Activated naive CD8-positive, alpha-beta T cell treated with anti-CD3 and anti-CD28 coated beads, Interleukin-2, amount 10 ng/mL, durations not matched to agents 7 days and 5 days (primary cell): ENCODE results near the gene PRPSAP2. TPM values are rescaled to one million over a fixed set of nuclear protein-coding genes. Genes with fewer than 3 reads are reported as not detected.
"Not testable (repeated sequence)": the region's sequence is repeated elsewhere in the genome, so short reads cannot be mapped to it uniquely, and the experiment has no call there.

Source experiments
- ATAC-seq: fragments of 150-1000 bp; cut with Tn5 transposase; one replicate; pipeline ENCODE4 v1.10.0; 2021; ENCODE audit warnings: low read depth, moderate library complexity
- POLR2A ChIA-PET: fragments of 350-600 bp; sonication (Branson Sonifier 250); formaldehyde crosslinking; loops from one replicate; lab custom pipeline; 2021; ENCODE audit warnings: antibody characterized with exemption; lab: Charles Lee
- DNase-seq: peaks from one replicate; pipeline ENCODE4 v3.0.0; 2021
- H3K27ac Mint-ChIP-seq: one replicate; pipeline ENCODE4 v1.8.0; 2022; ENCODE audit warnings: mild to moderate bottlenecking, mixed read lengths
- H3K27me3 Mint-ChIP-seq: one replicate; pipeline ENCODE4 v1.8.0; 2022; ENCODE audit warnings: mild to moderate bottlenecking, moderate library complexity, mixed read lengths
- H3K36me3 Mint-ChIP-seq: one replicate; pipeline ENCODE4 v1.8.0; 2021; ENCODE audit warnings: mild to moderate bottlenecking, mixed read lengths
- H3K4me1 Mint-ChIP-seq: one replicate; pipeline ENCODE4 v1.8.0; 2021; ENCODE audit warnings: mixed read lengths
- H3K4me3 Mint-ChIP-seq: one replicate; pipeline ENCODE4 v1.8.0; 2022; ENCODE audit warnings: mild to moderate bottlenecking, moderate library complexity, mixed read lengths
- H3K9me3 Mint-ChIP-seq: one replicate; pipeline ENCODE4 v1.8.0; 2021; ENCODE audit warnings: mixed read lengths
- total RNA-seq, 2 experiments: library from RNA; stranded (reverse); gene quantifications; one replicate each; pipeline ENCODE4 v1.2.3, GENCODE V29; 2021

PRPSAP2 gene
- total RNA-seq, 2 experiments from 2014 or later = 51.6 to 63.4 TPM

DNA sequence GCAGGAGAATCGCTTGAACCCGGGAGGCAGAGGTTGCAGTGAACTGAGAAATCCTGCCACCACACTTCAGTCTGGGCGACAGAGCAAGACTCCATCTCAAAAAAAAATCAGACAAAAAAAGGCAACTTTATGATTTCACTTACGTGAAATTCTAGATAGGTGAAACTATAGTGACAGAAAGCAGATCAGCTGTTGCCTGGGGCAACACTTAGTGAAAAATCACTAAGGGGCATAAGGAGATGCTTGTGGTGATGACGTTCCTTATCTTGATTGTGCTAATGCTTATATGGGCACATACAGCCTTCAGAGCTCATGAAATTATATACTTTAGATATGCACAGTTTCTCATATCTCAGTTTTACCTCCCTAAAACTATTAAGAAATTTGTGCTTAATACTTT lies 52.4 kb downstream of the PRPSAP2 start:
- Mint-ChIP-seq H3K4me3 (no peak overlapping the region), H3K27ac (no peak overlapping the region), H3K4me1 (peaks cover 2% of the 10 kb centered on the region), H3K36me3 (peaks cover 39% of the 10 kb centered on the region), H3K27me3 (no peaks in the 10 kb centered on the region), H3K9me3 (no peaks in the 10 kb centered on the region)
- DNase-seq = no peak
- ATAC-seq = no peak
- POLR2A ChIA-PET = no interaction called here

DNA sequence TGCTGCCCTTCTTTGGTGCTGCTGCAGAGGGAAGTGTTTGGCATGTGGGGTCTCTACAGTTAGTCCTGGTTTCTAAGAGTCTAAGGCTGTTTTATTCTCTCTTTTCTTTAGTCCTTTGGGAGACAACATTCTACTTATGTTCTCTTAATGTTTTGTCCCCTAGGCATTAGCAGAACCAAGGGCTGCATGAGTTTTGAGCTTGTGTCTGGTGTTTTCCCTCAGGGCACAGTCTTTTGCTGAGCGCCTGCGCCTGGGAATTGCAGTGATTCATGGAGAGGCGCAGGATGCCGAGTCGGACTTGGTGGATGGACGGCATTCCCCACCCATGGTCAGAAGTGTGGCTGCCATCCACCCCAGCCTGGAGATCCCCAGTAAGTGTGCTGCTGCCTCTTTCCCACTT lies 53.0 kb downstream of the PRPSAP2 start:
- no peak for DNase-seq
- peaks cover 2% of the 10 kb centered on the region for H3K4me1 Mint-ChIP-seq
- no peak for ATAC-seq

DNA sequence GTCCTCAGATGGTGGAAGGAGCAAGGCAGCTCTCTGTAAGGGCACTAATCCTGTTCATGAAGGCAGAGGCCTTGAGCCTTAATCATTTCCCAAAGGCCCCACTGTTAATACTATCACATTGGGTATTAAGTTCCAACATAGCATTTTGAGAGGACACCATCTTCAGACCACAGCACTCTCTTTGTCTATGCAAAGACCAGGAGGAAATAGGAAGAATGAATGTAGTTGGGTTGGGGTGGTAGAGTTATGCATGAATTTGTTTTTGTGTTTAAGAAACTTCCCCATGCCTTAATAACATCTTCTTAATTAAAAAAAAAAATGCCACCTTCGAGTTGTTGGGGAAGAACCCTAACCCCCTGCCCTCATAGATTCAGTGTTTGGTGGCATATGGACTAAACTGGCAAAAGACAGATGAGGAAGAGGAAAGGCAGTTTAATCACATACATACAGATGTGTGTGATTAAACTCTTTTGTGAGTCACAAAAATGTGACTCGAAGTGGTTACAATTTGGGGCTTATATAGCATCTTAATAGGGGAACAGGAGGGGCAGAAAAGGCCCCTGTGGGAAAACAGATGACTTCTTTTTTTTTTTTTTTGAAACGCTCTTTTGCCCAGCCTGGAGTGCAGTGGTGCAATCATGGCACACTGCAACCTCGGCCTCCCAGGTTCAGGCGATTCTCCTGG lies 59.0 kb downstream of the PRPSAP2 start:
- Mint-ChIP-seq H3K4me3 (no peak overlapping the region), H3K4me1 (peaks cover 20% of the 10 kb centered on the region), H3K36me3 (peaks cover 47% of the 10 kb centered on the region), H3K27ac (no peak overlapping the region), H3K9me3 (no peaks in the 10 kb centered on the region), H3K27me3 (no peaks in the 10 kb centered on the region)
- DNase-seq (no peak), ATAC-seq (no peak)
- POLR2A ChIA-PET = no interaction called here

More for the DNA sequence above, 53.0 kb downstream of the PRPSAP2 start:
- H3K4me3 Mint-ChIP-seq = no peak overlapping the region
- POLR2A ChIA-PET = no interaction called here
- peaks cover 43% of the 10 kb centered on the region for H3K36me3 Mint-ChIP-seq
- H3K9me3 Mint-ChIP-seq = no peaks in the 10 kb centered on the region
- H3K27ac Mint-ChIP-seq = no peak overlapping the region
- no peaks in the 10 kb centered on the region for H3K27me3 Mint-ChIP-seq

DNA sequence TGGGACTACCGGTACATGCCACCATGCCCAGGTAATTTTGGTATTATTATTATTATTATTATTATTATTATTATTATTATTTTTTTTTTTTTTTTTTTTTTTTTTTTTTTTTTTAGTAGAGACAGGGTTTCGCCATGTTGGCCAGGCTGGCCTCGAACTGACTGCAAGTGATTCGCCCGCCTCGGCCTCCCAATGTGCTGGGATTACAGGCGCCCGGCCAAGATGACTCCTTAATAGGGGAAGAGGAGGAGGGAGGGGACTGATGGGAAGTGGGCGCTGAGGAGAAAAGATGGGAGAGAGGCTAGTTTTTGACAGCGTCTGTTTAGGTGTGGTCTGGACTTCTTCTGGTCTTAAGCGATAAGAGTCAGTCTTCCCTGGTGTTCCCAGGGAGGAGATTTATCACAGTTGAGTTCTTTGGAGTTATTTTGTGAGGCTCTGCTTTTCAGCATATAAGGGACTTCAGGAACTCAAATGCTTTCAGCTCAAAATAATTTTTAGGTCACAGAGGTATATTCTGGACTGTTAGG lies 59.6 kb downstream of the PRPSAP2 start:
- H3K36me3 Mint-ChIP-seq = peaks cover 47% of the 10 kb centered on the region
- POLR2A ChIA-PET = no interaction called here
- no peak overlapping the region for H3K4me3 Mint-ChIP-seq
- H3K27ac Mint-ChIP-seq = no peak overlapping the region
- DNase-seq (no peak), ATAC-seq (no peak)
- H3K4me1 Mint-ChIP-seq = peaks cover 24% of the 10 kb centered on the region
- no peaks in the 10 kb centered on the region for H3K27me3 Mint-ChIP-seq
- no peaks in the 10 kb centered on the region for H3K9me3 Mint-ChIP-seq

DNA sequence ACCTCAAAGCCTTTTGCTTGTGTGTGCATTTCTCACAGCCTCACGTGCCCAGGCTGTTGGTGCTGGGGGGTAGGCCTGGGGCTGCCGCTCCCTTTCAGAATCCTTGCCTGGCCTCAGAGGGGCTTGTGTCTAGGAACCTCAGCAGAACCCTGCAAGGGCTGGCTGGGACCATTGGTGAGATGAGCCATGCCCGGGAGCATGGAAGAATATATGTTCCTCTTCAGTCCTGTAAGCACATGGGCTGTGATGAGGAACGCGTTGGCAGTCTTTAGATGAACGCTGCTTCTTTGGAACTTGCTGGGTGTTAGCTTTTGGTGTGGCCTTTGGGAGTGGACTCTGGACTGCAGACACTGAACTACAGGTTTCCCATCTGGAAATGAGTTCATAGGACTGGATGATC lies 62.0 kb downstream of the PRPSAP2 start:
- H3K27ac Mint-ChIP-seq = peak overlapping the region; percentile 70
- no peak for DNase-seq
- POLR2A ChIA-PET = no interaction called here
- H3K4me3 Mint-ChIP-seq = no peak overlapping the region
- peaks cover 42% of the 10 kb centered on the region for H3K36me3 Mint-ChIP-seq
- peaks cover 32% of the 10 kb centered on the region for H3K4me1 Mint-ChIP-seq
- no peaks in the 10 kb centered on the region for H3K27me3 Mint-ChIP-seq
- peak; percentile 14 for ATAC-seq
- H3K9me3 Mint-ChIP-seq = no peaks in the 10 kb centered on the region

DNA sequence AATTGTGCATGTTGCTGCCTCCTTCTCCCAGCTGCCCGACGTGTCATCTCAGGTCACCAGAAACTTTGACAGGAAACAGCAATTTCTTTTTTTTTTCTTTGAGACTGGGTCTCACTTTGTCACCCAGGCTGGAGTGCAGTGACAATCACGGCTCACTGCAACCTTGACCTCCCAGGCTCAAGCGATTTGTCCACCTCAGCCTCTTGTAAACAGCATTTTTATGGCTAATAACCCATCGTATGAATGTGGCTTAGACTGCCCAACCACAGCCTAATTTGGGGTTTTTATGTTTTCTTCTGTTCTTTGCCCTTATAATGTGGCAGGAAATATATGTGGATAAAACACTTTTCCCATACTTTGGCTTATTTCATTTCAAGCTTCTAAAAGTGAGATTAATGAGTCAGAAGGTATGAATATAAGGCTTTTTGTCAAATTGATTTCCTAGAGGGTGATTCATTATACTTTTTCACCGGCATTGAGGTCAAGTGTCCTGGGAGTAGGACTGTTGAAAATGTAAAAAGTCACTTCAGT lies 63.0 kb downstream of the PRPSAP2 start:
- Mint-ChIP-seq H3K36me3 (peaks cover 41% of the 10 kb centered on the region), H3K27me3 (no peaks in the 10 kb centered on the region), H3K27ac (peak overlapping the region; percentile 67), H3K4me3 (peak overlapping the region; percentile 32), H3K4me1 (peaks cover 40% of the 10 kb centered on the region), H3K9me3 (no peaks in the 10 kb centered on the region)
- DNase-seq = no peak
- POLR2A ChIA-PET = no interaction called here
- peak; percentile 47 for ATAC-seq

DNA sequence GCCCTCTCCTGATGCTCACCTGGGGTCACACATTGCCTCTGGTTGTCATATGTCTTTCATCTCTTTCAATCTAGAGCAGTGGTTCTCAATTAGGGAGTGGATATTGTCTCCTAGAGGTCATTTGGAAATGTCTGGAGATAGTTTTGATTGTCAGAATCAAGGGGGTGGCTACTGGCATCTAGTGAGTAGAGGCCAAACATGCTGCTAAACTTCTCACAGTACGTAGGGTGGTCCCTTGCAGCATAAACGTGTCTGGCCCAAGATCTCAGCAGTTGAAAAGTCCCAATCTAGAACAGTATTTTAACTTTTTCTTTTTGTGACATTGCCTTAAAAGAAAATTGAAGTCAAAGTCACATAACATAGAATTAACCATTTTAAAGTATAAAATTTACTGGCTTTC lies 63.6 kb downstream of the PRPSAP2 start:
- no peaks in the 10 kb centered on the region for H3K27me3 Mint-ChIP-seq
- no peaks in the 10 kb centered on the region for H3K9me3 Mint-ChIP-seq
- POLR2A ChIA-PET = no interaction called here
- H3K4me3 Mint-ChIP-seq = peak overlapping the region; percentile 32
- DNase-seq (no peak), ATAC-seq (no peak)
- peak overlapping the region; percentile 67 for H3K27ac Mint-ChIP-seq
- peaks cover 42% of the 10 kb centered on the region for H3K4me1 Mint-ChIP-seq
- H3K36me3 Mint-ChIP-seq = peaks cover 38% of the 10 kb centered on the region

DNA sequence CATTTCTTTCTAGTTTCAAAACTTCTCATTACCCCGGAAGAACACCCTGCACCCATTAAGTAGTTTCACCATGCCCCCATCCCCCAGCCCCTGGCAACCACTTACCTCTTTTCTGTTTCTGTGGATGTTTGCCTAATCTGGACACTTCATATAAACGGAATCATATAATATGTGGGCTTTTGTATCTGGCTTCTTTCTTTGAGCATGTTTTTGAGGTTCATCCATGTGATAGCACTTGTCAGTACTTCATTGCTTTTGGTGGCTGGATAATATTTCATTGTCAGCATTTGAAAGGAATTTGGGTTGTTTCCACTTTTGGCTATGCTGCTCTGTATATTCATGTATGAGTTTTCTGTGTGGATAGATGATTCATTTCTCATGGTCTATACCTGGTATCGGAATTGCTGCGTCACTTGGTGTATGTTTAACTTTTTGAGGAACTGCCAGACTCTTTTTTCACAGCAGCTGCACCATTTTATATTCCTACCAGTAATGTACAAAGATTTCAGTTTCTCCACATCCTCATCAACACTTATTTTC lies 64.1 kb downstream of the PRPSAP2 start:
- POLR2A ChIA-PET = no interaction called here
- Mint-ChIP-seq H3K9me3 (no peaks in the 10 kb centered on the region), H3K4me3 (peak overlapping the region; percentile 32), H3K36me3 (peaks cover 36% of the 10 kb centered on the region), H3K4me1 (peaks cover 45% of the 10 kb centered on the region), H3K27me3 (no peaks in the 10 kb centered on the region), H3K27ac (peak overlapping the region; percentile 67)
- DNase-seq (no peak), ATAC-seq (no peak)

DNA sequence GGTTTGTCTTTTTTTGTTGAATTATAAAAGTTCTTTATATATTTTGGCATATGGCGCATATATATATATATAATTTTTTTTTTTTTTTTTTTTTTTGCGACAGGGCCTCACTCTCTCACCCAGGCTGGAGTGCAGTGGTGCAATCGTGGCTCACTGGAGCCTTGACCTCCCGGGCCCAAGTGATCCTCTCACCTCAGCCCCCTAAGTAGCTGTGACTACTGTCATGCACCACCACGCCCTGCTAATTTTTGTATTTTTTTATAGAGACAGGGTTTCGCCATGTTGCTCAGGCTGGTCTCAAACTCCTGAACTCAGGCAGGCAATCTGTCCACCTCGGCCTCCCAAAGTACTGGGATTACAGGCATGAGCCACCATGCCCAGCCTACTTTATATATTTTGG lies 64.7 kb downstream of the PRPSAP2 start:
- ATAC-seq, H3K27ac Mint-ChIP-seq, H3K27me3 Mint-ChIP-seq, POLR2A ChIA-PET, H3K4me3 Mint-ChIP-seq, H3K9me3 Mint-ChIP-seq, DNase-seq: not testable (repeated sequence)
- Mint-ChIP-seq H3K4me1 (peaks cover 45% of the 10 kb centered on the region), H3K36me3 (peaks cover 40% of the 10 kb centered on the region)

DNA sequence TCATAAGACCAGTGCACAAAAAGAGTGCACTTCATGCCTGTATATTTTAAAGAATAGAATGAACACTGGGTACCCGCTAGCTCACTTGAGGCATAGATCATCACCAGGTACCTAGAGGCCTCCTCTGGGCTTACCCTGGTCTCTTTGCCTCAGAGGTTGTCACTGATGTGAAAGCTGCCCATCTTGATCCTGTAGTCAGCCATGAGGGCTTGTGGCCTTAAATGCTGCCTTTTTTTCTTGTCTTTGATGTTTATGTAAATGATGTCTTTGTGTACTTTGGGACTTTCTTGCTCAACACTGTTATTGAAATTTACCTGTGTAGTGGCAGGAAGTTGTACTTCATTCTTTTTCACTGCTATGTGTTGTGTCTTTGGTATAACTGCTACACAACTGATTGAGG lies 67.3 kb downstream of the PRPSAP2 start:
- DNase-seq = no peak
- Mint-ChIP-seq H3K36me3 (peaks cover 47% of the 10 kb centered on the region), H3K4me3 (no peak overlapping the region)

DNA sequence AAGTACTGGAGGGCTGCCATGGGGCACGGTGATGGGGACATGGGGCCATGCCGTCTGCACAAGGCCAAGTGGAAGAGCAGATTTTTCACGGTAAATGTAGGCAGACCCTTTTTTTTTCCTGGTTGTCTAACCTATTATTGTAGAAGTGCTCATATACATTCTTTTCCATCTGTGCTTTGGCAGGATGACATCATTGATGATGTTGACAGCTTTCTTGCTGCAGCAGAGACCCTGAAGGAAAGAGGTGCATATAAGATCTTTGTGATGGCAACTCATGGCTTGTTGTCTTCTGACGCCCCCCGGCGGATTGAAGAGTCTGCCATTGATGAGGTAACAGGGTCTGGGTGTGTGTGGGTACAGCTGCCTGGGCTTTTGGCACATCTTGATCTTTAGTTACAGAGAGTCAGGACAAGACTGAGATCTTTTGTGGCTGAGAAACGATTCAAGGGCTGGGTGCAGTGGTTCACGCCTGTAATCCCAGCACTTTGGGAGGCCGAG lies 70.7 kb downstream of the PRPSAP2 start:
- no peak for ATAC-seq
- DNase-seq = no peak
- peaks cover 44% of the 10 kb centered on the region for H3K36me3 Mint-ChIP-seq
- H3K27ac Mint-ChIP-seq = no peak overlapping the region
- no peak overlapping the region for H3K4me3 Mint-ChIP-seq
- POLR2A ChIA-PET = no interaction called here
- no peaks in the 10 kb centered on the region for H3K27me3 Mint-ChIP-seq
- H3K9me3 Mint-ChIP-seq = no peaks in the 10 kb centered on the region
- peaks cover 33% of the 10 kb centered on the region for H3K4me1 Mint-ChIP-seq

More for the DNA sequence above, 67.3 kb downstream of the PRPSAP2 start:
- Mint-ChIP-seq H3K27ac (peak overlapping the region; percentile 27), H3K27me3 (no peaks in the 10 kb centered on the region), H3K9me3 (no peaks in the 10 kb centered on the region), H3K4me1 (peaks cover 39% of the 10 kb centered on the region)
- POLR2A ChIA-PET = interaction anchor here (1.8 kb wide), 1 partner anchor 68 kb away, joined by 5 read pairs; the partner anchor contains the start of gene PRPSAP2
- ATAC-seq = peak; percentile 37

DNA sequence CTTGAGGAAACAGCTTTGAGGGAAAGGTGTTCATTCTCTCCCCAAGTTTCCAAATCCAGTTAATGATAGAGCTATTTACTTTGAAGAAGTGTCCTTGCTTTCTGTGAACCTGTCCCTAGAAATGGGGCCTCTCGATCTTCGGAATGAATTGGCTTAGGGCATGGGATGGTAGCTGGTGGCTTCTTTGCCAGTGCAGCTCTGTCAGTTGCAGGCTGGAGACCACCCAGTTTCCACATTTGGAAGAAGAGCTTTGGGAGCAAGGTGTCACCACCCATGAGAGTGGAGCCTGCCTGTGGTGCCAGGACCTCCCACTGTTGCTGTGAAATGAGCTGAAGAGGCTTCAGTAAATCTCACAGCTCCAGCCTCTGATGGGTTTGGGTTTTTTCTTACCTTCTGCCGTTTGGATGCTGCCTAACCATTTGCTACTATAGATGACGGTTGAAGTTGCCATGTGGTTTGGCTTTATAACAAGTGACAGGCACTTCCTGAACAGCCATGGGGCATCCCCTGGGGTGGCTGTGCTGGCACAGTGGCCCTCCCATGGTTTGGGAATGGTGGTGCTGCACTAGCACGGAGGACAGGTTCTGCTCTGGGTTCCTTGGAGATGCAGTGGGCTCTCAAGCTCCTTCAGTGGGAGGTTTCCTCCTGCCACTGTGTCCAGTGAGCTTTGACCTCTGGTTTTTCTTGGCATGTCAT lies 74.6 kb downstream of the PRPSAP2 start:
- POLR2A ChIA-PET = interaction anchor here (1.1 to 1.2 kb wide), 2 partner anchors 24 to 32 kb away, joined by 3 to 4 read pairs; no protein-coding TSS in a partner anchor

More for the DNA sequence above, 74.6 kb downstream of the PRPSAP2 start:
- DNase-seq = no peak
- Mint-ChIP-seq H3K27me3 (peaks cover 9% of the 10 kb centered on the region), H3K4me1 (peaks cover 18% of the 10 kb centered on the region), H3K4me3 (no peak overlapping the region), H3K9me3 (no peaks in the 10 kb centered on the region), H3K27ac (peak overlapping the region; percentile 60), H3K36me3 (peaks cover 23% of the 10 kb centered on the region)
- peak; percentile 76 for ATAC-seq
